T-helper 9 cell (primary cell): ENCODE measurements around the gene SCYL1.

Source experiments
- DNase-seq: peaks from one replicate; pipeline ENCODE4 v3.0.0-alpha.2; 2020

The SCYL1 gene

DNA sequence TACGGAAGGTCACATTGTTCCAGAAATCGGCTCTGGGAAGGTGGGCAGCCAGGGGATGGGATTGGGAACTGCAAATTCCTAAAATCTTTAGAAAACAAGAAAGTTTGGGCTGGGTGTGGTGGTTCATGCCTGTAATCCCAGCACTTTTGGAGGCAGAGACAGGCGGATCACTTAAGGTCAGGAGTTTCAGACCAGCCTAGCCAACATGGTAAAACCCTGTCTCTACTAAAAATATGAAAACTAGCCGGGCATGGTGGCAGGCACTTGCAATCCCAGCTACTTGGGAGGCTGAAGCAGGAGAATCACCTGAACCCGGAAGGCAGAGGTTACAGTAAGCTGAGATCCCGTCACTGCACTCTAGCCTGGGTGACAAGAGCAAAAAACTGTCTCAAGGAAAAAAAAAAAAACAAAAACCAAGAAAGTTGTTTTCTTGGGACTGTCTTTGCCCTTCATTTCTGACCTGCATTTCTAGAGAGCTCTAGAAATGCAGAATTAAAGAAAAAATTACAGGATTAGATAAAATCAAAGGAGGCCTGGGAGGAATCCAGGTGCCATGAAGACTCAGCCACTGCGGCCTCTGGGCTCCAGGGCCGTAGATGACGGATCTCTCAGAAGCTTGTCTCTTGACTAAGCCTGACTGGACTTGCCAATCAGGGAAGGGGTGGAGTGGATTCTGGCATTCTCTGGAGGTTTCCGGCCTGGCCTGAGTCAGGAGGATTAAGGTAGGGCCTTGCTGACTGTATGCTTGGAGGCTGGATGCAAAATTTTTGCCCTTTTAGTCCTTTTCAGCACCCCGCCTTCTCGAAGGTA is 31.3 kb upstream of the SCYL1 start:
- DNase-seq, result no peak

DNA sequence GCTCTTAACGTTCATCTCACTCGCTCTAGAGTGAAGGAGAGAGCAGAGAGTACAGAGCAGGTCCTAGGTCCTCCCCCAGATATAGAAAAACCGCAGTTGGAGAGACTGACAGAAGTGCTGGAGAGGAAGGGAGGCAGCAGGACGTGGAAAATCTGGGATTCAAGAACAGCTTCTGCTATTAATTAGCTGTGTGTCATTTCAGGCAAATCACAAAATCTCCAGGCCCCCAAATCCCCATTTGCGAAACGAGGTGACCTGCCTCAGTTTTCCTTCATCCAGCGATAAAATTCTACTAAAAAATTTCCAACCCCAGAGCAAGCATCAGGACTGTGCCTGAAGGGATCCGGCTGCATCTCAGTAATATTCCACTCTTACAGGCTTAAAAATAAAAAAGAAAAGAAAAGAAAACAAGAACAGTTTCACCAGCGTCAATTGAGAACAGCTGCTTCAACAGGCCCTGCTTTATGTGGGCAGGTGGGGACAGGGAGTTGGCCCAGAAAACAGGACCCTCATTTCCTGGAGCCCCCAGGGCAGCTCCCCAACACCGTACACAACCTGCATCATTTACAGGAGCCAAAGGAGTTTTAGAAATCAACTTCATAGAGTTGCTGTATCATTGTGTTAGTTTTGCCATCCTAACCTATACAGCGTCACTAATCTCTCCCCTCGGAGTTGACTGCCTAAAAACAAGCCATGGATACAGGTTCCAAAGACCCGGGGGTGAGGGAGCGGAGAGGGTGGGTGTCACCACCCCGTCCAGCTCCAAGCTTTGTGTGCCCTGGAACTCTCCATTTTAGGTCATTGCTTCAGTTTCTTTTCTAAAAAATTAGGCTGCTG is 28.4 kb upstream of the SCYL1 start:
- DNase-seq, result no peak

DNA sequence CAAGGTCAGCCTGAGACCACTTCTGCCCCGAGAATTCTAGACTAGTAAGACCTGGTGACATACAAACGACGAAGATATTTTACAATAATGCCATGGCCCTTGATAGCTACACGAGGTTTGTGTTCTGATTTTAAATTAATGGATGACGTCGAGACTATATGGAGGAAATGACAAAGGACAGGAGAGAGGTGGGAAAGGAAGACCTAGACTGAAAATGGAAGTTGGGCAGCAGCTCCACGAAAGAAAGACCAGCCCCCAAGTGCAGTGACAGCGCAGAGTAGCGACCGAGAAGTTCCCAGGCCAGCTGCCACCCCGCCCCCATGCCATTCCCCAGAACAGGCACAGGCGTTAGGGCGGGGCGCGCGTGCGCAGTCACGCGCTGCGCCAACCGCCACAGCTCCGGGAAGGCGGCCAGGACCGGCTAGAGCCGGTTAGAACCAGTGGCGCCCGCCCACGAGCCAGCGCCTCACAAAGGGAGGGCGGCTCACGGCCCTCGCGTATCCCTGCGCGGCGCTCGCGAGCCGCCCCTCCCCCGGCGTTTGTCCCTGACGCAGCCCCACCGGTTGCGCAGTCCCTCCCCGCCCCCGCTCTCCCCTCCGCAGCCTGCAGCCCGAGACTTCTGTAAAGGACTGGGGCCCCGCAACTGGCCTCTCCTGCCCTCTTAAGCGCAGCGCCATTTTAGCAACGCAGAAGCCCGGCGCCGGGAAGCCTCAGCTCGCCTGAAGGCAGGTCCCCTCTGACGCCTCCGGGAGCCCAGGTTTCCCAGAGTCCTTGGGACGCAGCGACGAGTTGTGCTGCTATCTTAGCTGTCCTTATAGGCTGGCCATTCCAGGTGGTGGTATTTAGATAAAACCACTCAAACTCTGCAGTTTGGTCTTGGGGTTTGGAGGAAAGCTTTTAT is 27.5 kb upstream of the SCYL1 start:
- peak; percentile 94 for DNase-seq

DNA sequence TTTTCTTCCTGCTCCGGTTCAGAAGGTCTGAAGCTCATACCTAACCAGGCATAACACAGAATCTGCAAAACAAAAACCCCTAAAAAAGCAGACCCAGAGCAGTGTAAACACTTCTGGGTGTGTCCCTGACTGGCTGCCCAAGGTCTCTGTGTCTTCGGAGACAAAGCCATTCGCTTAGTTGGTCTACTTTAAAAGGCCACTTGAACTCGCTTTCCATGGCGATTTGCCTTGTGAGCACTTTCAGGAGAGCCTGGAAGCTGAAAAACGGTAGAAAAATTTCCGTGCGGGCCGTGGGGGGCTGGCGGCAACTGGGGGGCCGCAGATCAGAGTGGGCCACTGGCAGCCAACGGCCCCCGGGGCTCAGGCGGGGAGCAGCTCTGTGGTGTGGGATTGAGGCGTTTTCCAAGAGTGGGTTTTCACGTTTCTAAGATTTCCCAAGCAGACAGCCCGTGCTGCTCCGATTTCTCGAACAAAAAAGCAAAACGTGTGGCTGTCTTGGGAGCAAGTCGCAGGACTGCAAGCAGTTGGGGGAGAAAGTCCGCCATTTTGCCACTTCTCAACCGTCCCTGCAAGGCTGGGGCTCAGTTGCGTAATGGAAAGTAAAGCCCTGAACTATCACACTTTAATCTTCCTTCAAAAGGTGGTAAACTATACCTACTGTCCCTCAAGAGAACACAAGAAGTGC is 26.7 kb upstream of the SCYL1 start:
- DNase-seq, result peak; percentile 36

DNA sequence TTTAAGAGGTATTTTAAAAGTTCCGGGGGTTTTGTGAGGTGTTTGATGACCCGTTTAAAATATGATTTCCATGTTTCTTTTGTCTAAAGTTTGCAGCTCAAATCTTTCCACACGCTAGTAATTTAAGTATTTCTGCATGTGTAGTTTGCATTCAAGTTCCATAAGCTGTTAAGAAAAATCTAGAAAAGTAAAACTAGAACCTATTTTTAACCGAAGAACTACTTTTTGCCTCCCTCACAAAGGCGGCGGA is 26.2 kb upstream of the SCYL1 start:
- no peak for DNase-seq

DNA sequence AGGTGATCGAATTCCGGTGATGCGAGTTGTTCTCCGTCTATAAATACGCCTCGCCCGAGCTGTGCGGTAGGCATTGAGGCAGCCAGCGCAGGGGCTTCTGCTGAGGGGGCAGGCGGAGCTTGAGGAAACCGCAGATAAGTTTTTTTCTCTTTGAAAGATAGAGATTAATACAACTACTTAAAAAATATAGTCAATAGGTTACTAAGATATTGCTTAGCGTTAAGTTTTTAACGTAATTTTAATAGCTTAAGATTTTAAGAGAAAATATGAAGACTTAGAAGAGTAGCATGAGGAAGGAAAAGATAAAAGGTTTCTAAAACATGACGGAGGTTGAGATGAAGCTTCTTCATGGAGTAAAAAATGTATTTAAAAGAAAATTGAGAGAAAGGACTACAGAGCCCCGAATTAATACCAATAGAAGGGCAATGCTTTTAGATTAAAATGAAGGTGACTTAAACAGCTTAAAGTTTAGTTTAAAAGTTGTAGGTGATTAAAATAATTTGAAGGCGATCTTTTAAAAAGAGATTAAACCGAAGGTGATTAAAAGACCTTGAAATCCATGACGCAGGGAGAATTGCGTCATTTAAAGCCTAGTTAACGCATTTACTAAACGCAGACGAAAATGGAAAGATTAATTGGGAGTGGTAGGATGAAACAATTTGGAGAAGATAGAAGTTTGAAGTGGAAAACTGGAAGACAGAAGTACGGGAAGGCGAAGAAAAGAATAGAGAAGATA is 25.7 kb upstream of the SCYL1 start, which contains the start of gene MALAT1:
MALAT1 (plus strand) TSS at position 69 of the 736 bp plus-strand sequence.
- peak; percentile 93 for DNase-seq

DNA sequence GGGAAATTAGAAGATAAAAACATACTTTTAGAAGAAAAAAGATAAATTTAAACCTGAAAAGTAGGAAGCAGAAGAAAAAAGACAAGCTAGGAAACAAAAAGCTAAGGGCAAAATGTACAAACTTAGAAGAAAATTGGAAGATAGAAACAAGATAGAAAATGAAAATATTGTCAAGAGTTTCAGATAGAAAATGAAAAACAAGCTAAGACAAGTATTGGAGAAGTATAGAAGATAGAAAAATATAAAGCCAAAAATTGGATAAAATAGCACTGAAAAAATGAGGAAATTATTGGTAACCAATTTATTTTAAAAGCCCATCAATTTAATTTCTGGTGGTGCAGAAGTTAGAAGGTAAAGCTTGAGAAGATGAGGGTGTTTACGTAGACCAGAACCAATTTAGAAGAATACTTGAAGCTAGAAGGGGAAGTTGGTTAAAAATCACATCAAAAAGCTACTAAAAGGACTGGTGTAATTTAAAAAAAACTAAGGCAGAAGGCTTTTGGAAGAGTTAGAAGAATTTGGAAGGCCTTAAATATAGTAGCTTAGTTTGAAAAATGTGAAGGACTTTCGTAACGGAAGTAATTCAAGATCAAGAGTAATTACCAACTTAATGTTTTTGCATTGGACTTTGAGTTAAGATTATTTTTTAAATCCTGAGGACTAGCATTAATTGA is 25.0 kb upstream of the SCYL1 start:
- DNase-seq, result no peak

DNA sequence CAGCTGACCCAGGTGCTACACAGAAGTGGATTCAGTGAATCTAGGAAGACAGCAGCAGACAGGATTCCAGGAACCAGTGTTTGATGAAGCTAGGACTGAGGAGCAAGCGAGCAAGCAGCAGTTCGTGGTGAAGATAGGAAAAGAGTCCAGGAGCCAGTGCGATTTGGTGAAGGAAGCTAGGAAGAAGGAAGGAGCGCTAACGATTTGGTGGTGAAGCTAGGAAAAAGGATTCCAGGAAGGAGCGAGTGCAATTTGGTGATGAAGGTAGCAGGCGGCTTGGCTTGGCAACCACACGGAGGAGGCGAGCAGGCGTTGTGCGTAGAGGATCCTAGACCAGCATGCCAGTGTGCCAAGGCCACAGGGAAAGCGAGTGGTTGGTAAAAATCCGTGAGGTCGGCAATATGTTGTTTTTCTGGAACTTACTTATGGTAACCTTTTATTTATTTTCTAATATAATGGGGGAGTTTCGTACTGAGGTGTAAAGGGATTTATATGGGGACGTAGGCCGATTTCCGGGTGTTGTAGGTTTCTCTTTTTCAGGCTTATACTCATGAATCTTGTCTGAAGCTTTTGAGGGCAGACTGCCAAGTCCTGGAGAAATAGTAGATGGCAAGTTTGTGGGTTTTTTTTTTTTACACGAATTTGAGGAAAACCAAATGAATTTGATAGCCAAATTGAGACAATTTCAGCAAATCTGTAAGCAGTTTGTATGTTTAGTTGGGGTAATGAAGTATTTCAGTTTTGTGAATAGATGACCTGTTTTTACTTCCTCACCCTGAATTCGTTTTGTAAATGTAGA is 24.3 kb upstream of the SCYL1 start:
- DNase-seq, result no peak

DNA sequence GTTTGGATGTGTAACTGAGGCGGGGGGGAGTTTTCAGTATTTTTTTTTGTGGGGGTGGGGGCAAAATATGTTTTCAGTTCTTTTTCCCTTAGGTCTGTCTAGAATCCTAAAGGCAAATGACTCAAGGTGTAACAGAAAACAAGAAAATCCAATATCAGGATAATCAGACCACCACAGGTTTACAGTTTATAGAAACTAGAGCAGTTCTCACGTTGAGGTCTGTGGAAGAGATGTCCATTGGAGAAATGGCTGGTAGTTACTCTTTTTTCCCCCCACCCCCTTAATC is 23.8 kb upstream of the SCYL1 start:
- no peak for DNase-seq

DNA sequence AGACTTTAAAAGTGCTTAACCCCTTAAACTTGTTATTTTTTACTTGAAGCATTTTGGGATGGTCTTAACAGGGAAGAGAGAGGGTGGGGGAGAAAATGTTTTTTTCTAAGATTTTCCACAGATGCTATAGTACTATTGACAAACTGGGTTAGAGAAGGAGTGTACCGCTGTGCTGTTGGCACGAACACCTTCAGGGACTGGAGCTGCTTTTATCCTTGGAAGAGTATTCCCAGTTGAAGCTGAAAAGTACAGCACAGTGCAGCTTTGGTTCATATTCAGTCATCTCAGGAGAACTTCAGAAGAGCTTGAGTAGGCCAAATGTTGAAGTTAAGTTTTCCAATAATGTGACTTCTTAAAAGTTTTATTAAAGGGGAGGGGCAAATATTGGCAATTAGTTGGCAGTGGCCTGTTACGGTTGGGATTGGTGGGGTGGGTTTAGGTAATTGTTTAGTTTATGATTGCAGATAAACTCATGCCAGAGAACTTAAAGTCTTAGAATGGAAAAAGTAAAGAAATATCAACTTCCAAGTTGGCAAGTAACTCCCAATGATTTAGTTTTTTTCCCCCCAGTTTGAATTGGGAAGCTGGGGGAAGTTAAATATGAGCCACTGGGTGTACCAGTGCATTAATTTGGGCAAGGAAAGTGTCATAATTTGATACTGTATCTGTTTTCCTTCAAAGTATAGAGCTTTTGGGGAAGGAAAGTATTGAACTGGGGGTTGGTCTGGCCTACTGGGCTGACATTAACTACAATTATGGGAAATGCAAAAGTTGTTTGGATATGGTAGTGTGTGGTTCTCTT is 23.2 kb upstream of the SCYL1 start:
- no peak for DNase-seq

DNA sequence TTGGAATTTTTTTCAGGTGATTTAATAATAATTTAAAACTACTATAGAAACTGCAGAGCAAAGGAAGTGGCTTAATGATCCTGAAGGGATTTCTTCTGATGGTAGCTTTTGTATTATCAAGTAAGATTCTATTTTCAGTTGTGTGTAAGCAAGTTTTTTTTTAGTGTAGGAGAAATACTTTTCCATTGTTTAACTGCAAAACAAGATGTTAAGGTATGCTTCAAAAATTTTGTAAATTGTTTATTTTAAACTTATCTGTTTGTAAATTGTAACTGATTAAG is 22.7 kb upstream of the SCYL1 start:
- DNase-seq, result no peak

DNA sequence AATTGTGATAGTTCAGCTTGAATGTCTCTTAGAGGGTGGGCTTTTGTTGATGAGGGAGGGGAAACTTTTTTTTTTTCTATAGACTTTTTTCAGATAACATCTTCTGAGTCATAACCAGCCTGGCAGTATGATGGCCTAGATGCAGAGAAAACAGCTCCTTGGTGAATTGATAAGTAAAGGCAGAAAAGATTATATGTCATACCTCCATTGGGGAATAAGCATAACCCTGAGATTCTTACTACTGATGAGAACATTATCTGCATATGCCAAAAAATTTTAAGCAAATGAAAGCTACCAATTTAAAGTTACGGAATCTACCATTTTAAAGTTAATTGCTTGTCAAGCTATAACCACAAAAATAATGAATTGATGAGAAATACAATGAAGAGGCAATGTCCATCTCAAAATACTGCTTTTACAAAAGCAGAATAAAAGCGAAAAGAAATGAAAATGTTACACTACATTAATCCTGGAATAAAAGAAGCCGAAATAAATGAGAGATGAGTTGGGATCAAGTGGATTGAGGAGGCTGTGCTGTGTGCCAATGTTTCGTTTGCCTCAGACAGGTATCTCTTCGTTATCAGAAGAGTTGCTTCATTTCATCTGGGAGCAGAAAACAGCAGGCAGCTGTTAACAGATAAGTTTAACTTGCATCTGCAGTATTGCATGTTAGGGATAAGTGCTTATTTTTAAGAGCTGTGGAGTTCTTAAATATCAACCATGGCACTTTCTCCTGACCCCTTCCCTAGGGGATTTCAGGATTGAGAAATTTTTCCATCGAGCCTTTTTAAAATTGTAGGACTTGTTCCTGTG is 22.1 kb upstream of the SCYL1 start:
- no peak for DNase-seq

DNA sequence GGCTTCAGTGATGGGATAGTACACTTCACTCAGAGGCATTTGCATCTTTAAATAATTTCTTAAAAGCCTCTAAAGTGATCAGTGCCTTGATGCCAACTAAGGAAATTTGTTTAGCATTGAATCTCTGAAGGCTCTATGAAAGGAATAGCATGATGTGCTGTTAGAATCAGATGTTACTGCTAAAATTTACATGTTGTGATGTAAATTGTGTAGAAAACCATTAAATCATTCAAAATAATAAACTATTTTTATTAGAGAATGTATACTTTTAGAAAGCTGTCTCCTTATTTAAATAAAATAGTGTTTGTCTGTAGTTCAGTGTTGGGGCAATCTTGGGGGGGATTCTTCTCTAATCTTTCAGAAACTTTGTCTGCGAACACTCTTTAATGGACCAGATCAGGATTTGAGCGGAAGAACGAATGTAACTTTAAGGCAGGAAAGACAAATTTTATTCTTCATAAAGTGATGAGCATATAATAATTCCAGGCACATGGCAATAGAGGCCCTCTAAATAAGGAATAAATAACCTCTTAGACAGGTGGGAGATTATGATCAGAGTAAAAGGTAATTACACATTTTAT is 21.4 kb upstream of the SCYL1 start:
- DNase-seq, result no peak

DNA sequence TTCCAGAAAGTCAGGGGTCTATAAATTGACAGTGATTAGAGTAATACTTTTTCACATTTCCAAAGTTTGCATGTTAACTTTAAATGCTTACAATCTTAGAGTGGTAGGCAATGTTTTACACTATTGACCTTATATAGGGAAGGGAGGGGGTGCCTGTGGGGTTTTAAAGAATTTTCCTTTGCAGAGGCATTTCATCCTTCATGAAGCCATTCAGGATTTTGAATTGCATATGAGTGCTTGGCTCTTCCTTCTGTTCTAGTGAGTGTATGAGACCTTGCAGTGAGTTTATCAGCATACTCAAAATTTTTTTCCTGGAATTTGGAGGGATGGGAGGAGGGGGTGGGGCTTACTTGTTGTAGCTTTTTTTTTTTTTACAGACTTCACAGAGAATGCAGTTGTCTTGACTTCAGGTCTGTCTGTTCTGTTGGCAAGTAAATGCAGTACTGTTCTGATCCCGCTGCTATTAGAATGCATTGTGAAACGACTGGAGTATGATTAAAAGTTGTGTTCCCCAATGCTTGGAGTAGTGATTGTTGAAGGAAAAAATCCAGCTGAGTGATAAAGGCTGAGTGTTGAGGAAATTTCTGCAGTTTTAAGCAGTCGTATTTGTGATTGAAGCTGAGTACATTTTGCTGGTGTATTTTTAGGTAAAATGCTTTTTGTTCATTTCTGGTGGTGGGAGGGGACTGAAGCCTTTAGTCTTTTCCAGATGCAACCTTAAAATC is 20.8 kb upstream of the SCYL1 start:
- no peak for DNase-seq

DNA sequence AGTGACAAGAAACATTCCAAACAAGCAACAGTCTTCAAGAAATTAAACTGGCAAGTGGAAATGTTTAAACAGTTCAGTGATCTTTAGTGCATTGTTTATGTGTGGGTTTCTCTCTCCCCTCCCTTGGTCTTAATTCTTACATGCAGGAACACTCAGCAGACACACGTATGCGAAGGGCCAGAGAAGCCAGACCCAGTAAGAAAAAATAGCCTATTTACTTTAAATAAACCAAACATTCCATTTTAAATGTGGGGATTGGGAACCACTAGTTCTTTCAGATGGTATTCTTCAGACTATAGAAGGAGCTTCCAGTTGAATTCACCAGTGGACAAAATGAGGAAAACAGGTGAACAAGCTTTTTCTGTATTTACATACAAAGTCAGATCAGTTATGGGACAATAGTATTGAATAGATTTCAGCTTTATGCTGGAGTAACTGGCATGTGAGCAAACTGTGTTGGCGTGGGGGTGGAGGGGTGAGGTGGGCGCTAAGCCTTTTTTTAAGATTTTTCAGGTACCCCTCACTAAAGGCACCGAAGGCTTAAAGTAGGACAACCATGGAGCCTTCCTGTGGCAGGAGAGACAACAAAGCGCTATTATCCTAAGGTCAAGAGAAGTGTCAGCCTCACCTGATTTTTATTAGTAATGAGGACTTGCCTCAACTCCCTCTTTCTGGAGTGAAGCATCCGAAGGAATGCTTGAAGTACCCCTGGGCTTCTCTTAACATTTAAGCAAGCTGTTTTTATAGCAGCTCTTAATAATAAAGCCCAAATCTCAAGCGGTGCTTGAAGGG is 20.0 kb upstream of the SCYL1 start:
- DNase-seq, result no peak

DNA sequence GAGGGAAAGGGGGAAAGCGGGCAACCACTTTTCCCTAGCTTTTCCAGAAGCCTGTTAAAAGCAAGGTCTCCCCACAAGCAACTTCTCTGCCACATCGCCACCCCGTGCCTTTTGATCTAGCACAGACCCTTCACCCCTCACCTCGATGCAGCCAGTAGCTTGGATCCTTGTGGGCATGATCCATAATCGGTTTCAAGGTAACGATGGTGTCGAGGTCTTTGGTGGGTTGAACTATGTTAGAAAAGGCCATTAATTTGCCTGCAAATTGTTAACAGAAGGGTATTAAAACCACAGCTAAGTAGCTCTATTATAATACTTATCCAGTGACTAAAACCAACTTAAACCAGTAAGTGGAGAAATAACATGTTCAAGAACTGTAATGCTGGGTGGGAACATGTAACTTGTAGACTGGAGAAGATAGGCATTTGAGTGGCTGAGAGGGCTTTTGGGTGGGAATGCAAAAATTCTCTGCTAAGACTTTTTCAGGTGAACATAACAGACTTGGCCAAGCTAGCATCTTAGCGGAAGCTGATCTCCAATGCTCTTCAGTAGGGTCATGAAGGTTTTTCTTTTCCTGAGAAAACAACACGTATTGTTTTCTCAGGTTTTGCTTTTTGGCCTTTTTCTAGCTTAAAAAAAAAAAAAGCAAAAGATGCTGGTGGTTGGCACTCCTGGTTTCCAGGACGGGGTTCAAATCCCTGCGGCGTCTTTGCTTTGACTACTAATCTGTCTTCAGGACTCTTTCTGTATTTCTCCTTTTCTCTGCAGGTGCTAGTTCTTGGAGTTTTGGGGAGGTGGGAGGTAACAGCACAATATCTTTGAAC is 19.2 kb upstream of the SCYL1 start:
- DNase-seq, result no peak
